AG08395 (cell line): ENCODE results near the gene ABCA7.
A peak's percentile ranks its signal among the peaks of the same experiment; 100 is the strongest.

Experiments
- DNase-seq: peaks from one replicate; pipeline ENCODE4 v3.0.0; 2012; ENCODE audit warnings: mixed read lengths, low spot score

Gene ABCA7

GRCh38 chr19:1070931-1071791 is 31.3 kb downstream of the ABCA7 start:
- DNase-seq, result peak; percentile 38

GRCh38 chr19:1072371-1073015 is 32.6 kb downstream of the ABCA7 start:
- DNase-seq, result no peak

- DNase-seq, result no peak
Observed at GRCh38 chr19:1073063-1073955, 33.4 kb downstream of the ABCA7 start.

GRCh38 chr19:1073956-1074517 is 34.1 kb downstream of the ABCA7 start:
- DNase-seq, result no peak

- no peak for DNase-seq
Observed at GRCh38 chr19:1074544-1075283, 34.8 kb downstream of the ABCA7 start.

- DNase-seq, result no peak
Observed at GRCh38 chr19:1076046-1076386, 36.1 kb downstream of the ABCA7 start.

GRCh38 chr19:1076951-1077350 is 37.0 kb downstream of the ABCA7 start:
- DNase-seq, result no peak

GRCh38 chr19:1079566-1080111 is 39.7 kb downstream of the ABCA7 start:
- DNase-seq, result no peak

GRCh38 chr19:1080360-1081161 is 40.7 kb downstream of the ABCA7 start:
- DNase-seq, result no peak

GRCh38 chr19:1081301-1082164 is 41.6 kb downstream of the ABCA7 start:
- no peak for DNase-seq

- DNase-seq, result no peak
Observed at GRCh38 chr19:1082165-1082927, 42.4 kb downstream of the ABCA7 start.

GRCh38 chr19:1082928-1083816 is 43.3 kb downstream of the ABCA7 start:
- no peak for DNase-seq

GRCh38 chr19:1084024-1084868 is 44.3 kb downstream of the ABCA7 start:
- DNase-seq, result no peak

- no peak for DNase-seq
Observed at GRCh38 chr19:1085053-1085658, 45.2 kb downstream of the ABCA7 start.

- no peak for DNase-seq
Observed at GRCh38 chr19:1085676-1086442, 46.0 kb downstream of the ABCA7 start.
